Measurements from ENCODE around the gene ELFN1.

Gene ELFN1

GRCh38 chr7:1626769-1627168, 43.3 kb upstream of the ELFN1 start:
- no peak for TF ChIP-seq CTCF (conservative IDR thresholded peaks at IDR 0.05; ENCODE audit: low read length)
- H3K4me3 ChIP-seq (ENCODE audit: low read length): no peak overlapping the region
- DNase-seq (ENCODE audit: low read depth): no peak

GRCh38 chr7:1630700-1631336, 39.3 kb upstream of the ELFN1 start:
- no peak for DNase-seq (ENCODE audit: low read depth)
- no peak overlapping the region for H3K4me3 ChIP-seq (ENCODE audit: low read length)
- no peak for TF ChIP-seq CTCF (conservative IDR thresholded peaks at IDR 0.05; ENCODE audit: low read length)

GRCh38 chr7:1631678-1632077, 38.4 kb upstream of the ELFN1 start:
- TF ChIP-seq CTCF (conservative IDR thresholded peaks at IDR 0.05; ENCODE audit: low read length): no peak
- no peak for DNase-seq (ENCODE audit: low read depth)
- no peak overlapping the region for H3K4me3 ChIP-seq (ENCODE audit: low read length)

DNA sequence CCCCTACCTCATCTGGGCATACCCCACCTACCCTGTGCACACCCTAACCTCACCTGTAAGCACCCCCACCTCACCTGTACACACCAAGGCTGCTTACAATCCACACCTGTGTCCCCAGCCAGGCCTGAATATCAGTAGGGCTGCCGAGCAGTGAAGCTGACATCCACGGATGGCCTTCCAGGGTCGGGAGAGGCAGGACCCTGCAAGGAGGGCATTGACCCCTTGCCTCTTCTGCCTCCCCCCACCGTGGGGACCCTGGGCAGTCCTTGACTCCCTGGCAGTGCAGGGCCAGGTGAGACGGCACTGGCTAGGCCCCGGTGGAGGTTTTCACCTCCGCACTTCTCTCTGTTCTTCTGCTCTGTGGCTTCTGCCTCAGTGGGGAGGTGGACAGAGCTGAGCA, 37.6 kb upstream of the ELFN1 start:
- TF ChIP-seq CTCF (conservative IDR thresholded peaks at IDR 0.05; ENCODE audit: low read length): no peak
- H3K4me3 ChIP-seq (ENCODE audit: low read length): no peak overlapping the region

GRCh38 chr7:1632916-1633785, 36.9 kb upstream of the ELFN1 start:
- H3K4me3 ChIP-seq (ENCODE audit: low read length): no peak overlapping the region
- no peak for DNase-seq (ENCODE audit: low read depth)
- TF ChIP-seq CTCF (conservative IDR thresholded peaks at IDR 0.05; ENCODE audit: low read length): no peak

More for the DNA sequence above, 37.6 kb upstream of the ELFN1 start:
- DNase-seq (ENCODE audit: low read depth): no peak

DNA sequence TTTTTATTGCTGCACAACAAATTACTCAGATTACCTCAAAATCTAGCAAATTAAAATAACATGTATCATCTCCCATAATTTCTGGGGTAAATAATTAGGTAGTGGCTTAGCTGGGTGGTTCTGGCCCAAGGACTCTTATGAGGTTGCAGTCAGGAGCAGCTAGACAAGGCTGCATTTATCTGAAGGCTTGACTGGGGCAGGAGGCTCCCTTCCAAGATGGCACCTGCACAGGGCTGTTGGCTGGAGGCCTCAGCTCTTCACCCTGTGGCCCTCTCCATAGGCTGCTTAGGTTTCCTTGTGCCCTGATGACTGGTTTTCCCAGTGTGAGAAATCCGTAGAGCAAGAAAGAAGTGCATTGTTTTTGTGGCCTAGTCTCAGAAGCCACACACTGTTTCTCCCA, 34.7 kb upstream of the ELFN1 start:
- H3K4me3 ChIP-seq (ENCODE audit: low read length): no peak overlapping the region
- no peak for DNase-seq (ENCODE audit: low read depth)
- TF ChIP-seq CTCF (conservative IDR thresholded peaks at IDR 0.05; ENCODE audit: low read length): no peak

- DNase-seq (ENCODE audit: low read depth): no peak
- no peak overlapping the region for H3K4me3 ChIP-seq (ENCODE audit: low read length)
- TF ChIP-seq CTCF (conservative IDR thresholded peaks at IDR 0.05; ENCODE audit: low read length): no peak
Observed at GRCh38 chr7:1637155-1637554, 32.9 kb upstream of the ELFN1 start.

Data from AG10803 (cell line).